HG02840 (cell line): Measurements from ENCODE around the gene CCK.

Experiments used
- ATAC-seq: cut with Tn5 transposase; IDR thresholded peaks from one replicate; pipeline ENCODE4 v1.9.1; 2021; ENCODE audit warnings: mild to moderate bottlenecking, moderate library complexity, moderate number of reproducible peaks; ENCODE audit not compliant: unreplicated experiment, low FRiP score

The CCK gene

DNA sequence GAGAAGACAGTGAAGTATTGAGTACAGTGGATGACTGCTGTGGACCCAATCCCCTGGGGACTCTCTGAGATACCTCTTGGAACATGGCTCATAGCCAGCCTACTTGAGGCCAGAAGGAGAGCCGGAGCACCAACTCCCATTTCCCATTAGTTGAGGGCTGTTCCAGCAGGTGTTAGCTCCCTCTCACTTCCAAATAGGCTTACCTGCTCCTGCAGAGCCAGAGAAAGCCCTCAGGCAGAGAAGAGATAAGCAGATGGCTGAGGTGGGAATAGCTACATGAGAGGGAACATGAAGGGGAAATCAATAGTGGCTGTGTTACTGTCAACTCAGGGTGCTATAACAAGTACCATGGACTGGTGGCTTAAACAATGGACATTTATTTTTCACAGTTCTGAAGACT is 4.6 kb upstream of the CCK start:
- no peak for ATAC-seq

DNA sequence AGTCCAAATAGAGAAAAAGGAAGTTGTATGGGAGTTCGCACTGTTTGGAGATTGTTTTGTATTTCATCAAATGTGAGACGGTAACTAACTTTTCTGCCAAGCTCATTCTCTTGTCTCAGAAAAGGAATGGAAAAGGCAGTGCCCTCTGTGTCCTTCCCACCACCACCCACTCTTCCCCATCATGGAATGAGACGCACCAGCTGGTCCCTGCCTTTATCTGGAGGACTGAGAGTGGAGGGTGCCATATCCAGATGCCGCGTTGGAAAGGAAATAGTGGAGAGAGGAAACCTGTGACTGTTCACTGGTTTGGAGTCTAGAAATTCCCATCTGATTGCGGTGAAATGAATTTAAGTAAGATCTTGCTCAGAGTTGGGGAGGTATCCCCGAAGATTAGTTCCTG is 3.7 kb upstream of the CCK start:
- ATAC-seq = no peak

DNA sequence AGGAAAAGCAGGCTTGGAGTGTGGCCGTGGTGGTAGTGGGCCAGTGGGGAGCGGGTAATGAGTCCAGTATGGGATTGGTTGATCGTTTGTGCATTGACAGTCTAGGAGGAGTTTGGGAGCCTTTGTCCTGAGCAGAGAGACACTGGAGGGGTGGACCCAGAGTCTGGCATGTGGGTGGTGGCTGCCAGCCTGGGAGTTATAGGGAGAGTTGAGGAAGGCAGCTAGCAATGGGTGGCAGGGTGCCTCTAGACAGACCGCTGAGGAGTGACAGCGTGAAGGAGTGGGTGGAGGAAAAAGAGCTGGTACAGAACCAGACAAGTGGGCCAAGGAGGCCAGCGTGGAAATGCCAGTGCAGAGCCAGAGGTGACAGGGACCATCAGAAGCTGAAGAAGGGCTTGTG is 1.9 kb upstream of the CCK start:
- ATAC-seq = no peak

DNA sequence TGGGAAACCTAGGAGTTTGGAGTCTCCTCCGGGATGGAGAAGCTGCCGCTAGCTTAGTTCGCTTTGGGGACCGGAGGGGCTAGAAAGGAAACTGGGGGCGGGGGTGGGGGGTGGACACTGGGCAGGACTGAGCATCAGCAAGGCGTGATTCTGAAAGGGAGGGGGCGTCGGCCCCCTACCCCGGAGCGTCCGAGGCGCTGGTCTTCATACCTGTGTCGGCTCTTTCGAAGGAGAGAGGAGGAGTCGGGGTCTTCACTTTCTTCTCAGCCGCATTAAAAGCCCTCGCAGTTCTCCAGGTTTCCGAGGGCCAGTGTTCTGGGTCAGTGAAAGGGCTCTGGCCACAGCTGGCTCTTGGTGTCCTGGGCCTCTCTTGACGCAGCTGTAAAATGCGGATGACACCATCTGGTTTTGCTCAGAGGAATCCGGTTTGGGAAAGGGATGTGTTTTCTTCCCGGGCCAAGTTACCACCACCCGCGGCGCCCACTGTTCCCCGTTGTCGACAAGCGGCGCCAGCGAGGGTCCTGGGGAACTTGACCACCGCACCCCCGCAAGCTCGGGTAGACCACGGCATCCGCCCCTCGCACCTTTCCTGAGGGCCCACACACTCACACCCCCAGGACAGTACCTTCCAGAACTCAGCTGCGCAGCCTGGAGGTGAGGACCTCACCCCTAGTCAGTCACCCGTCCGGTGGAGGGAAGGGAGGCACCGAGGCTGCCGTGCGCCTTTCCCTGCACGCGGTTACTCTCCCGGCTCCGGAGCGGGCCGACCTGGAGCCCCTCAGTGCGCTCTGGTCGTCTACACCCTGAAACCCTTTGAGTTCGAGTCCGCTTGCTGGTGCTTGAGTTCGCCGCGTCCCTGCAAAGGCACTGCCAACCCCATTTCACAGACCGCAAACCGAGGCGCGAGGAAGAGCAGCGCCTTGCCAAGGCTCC is 660 bp downstream of the CCK start:
- ATAC-seq = no peak

DNA sequence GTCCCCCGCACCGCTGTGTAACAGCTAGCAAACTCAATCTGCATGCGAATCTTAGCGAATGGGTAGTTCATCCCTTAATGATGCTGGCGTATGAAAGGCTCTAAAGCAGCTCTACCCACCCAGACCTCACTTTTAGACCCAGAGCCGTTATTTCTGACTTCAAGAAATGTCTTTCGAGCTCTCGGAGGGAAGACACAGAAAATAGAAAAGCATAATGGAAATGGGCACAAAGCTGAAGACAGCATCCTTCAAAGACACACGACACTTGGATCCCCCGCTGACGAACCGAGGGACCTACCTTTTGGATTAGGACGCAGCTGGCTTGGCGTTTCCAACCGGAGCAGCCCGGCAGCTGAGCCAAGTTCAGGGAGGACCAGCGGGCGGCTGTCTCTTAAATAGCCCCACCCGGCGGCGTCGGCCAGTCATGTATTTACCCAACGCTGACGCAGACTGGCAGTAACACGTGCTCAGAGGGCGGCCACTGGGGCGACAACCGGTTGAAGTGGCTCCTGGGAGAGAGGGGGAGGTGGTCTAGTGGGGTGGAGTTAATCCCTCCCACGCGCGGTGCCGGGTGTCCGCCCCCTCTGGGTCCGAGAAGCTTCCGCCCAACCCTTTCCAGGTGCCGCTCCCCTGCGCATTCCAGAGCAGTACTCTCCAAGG is 1.5 kb downstream of the CCK start:
- ATAC-seq = no peak

DNA sequence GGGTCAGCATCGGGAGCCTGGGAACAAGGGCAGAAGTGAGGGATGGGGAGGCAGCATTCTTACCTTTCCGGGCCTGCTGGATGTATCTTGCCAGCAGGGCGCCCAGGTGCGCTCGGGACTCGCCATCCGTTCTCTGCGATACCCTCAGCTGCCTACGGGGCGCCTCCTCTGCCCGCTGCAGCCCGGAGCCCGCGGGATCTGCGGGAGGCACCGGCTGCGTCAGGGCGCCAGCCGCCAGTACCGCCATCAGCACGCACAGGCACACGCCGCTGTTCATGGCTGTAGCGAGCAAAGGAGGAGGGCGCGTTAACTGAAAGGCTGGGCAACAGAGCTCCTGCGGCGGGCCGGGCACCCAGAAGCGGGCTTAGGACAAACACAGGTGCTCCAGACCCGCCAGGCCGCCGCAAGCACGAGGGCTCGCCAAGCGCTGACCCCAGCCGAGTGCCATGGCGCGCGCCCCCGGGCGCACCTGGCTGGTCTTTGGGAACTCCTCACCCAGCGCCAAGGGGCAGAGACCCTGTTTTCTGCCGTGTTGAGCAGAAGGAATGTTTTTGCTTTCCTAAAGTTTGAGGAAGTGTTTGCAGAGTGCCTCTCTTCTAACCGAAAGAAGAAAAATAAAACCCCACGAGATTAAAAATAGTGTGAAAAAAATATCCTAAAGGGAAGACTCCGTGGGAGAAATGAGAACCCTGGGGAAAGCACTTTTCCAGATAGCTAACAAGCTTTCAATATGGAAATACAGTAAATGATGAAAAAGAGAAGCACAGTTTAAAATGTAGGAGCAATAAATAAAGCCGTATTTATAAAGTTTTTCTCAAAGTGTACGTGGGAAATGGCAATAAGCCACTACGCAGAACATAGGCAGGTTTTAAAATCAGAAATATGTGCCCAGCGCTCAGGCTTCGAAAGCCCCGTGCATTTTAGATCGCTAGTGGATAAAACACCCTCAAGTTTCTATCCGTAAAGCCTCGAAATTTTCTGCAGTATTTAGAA is 2.3 kb downstream of the CCK start:
- no peak for ATAC-seq

DNA sequence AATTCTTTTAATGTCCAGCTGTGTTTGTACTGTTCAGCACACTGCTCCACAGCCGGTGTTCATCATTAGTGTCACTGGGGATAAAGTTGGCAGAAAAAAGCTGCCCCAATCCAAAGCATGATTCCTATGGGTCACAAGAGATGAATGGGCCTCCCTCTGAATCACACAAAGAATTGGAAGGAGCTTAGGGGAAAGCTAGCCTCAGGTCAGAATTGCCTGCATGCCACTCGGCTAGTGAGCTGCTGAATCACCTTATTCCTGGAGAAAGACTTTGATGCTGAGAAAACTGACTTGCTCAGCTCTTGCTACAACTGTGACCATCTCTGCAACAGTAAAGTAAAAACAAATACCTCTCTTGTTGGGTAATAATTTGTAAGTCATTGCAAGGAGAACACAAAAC is 3.5 kb downstream of the CCK start:
- no peak for ATAC-seq

DNA sequence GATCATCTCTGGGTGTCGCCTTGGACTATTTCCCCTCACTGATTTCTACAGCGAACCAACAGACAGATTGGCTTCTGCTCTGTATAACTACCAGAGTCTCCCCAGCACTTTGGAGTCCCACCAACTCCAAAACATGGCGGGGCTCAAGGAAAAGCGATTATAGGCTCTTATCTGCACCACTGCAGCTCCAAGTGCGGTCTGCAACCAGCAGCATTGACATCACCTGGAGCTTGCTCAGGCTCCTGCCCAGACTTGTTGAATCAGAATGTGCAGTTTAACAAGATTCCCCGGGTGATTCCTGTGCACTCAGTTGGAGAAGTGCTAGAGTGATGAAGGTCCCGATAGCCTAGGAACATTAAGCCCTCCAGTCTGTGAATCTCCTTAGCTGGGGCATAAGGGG is 9.0 kb downstream of the CCK start:
- ATAC-seq = no peak

DNA sequence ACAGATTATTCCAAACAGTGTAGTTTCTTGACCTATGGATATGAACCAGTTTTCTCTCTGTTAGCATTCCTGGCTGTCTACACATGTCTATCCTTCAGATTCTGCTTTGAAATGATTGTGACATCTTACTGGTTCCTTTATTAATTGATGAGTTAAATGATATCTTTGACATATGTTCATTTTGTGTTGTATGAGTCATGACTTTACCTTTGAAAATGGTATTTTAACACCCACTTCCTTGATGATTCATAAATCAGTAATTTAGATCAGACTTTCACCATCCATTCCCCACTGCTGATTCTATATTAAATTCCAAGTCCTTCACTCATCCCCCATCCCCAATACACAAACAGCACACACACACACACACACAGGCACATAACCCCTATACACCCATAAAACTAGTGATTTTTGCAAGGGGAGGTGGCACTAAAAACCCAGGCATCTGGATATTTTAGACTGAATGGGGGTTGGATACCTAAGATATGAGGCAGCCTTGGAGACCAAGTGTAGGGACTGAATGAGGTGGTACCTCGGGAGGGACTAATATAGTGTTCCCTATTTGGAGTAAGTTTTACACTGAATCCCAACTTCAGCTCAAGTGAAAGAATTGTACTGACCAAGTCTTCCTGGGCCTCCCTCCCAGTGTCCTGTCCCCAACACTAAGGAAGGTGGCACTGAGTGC is 9.7 kb downstream of the CCK start:
- no peak for ATAC-seq

DNA sequence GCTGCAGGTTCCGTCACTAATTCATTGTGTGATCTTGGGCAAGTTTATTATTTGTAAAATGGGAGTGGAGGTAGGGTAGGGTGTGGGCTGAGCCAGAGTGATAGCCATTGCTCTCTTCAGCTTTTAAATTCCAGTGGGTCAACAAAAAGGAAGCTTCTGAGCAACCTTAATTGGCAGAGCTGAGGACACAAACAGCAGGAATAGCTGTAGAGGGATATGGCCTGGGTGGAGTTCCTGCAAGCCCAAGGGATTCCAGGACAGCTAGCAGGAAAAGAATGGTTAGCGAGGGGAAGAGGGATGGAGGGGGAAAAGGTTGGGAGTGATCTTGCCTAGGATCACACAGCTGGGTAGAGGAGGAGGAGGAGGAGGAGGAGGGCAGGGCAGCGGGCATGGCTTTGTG is 11.4 kb downstream of the CCK start:
- ATAC-seq = no peak

DNA sequence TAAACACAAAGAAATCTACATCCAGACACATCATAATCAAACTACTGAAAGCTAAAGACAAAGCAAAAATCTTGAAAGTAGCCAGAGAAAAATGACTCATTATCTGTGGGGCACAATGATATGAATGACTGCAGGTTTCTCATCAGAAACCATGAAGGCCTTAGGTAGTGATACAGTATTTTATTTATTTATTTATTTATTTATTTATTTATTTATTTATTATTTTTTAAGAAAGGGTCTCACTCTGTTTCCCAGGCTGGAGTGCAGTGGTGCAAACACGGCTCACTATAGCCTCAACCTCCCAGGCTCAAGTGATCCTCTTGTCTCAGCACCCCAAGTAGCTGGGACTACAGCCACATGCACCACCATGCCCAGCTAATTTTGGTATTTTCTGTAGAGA is 15.2 kb downstream of the CCK start:
- ATAC-seq = no peak

DNA sequence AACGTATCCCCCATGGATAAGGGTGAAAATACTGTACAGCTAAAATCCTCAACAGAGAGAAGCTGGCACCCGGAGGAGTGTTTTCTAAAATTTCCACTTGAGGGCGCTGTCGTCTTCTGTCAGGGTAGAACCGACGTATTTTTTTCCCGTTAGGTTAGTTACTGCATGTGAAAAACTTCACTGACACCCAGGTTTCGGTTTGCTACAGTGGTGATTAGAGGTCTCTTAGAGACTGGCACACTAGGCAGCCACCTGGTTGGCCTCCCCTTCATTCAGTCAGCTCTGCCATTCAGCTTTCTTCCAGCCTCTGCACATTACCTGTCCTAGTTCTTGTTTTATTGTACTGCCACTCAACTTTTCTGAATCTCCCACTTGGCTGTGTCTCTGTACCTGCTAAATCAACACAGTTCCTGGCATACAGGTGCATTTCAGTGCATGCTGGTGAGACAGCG is 18.4 kb downstream of the CCK start:
- no peak for ATAC-seq

DNA sequence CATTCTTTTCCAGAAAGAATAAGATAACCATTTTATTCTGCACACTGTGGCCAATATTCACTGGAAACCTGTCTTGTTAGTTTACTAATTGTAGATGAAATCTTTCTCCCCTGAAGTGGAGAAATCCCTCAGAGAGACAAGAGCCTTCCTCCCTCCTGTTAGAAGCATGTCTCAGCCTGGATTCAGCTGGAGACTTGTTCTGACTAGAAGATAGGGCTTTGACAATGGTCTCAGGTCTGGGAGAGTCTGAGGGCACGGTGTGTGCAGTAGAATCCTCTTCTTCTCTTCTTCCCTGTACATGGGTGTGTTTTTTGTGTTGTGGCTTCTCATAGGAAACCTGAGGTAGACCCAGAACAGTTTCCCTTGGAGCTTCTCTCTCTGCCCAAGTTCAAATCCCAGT is 19.9 kb downstream of the CCK start:
- ATAC-seq = no peak

DNA sequence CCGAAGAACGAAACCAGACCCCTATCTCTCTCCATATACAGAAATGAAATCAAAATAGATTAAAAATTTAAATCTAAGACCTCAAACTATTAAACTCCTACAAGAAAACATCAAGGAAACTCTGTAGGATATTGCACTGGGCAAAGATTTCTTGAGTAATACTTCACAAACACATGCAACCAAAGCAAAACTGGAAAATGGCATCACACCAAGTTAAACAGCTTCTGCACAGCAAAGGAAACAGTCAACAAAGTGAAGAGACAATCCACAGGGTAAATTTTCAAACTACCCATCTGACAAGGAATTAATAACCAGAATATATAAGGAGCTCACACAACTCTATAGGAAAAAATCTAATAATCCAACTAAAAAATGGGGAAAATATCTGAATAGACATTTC is 29.4 kb downstream of the CCK start:
- ATAC-seq = no peak

DNA sequence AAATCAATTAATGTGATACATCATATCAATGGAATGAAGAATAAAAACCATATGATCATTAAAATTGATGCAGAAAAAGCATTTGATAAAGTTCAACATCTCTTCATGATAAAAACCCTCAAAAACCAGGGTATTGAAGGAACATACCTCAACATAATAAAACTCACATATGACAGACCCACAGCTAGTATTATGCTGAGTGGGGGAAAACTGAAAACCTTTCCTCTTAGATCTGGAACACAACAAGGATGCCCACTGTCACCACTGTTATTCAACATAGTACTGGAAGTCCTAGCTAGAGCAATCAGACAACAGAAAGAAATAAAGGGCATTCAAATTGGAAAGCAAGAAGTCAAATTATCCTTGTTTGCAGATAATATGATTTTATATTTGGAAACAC is 30.5 kb downstream of the CCK start:
- ATAC-seq = no peak

DNA sequence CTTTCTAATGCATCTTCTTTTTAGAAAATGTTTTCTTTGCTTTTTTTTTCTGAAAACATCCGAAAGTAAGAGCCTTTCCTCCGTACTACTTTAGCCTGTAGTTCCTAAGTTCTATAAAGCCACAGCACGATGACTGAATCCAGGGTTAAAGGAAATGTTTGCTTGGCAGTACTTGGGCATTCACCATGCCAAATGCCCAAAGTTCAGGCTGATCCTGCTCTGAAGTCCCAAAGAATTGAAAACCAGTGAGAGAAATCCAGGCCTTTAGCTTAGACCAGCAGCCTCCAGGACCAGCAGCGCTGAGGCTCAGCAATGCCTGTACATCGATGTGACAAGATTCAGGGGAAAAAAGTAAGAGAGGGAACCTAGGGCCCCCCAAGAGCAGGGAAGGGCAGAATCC is 35.1 kb downstream of the CCK start:
- no peak for ATAC-seq

DNA sequence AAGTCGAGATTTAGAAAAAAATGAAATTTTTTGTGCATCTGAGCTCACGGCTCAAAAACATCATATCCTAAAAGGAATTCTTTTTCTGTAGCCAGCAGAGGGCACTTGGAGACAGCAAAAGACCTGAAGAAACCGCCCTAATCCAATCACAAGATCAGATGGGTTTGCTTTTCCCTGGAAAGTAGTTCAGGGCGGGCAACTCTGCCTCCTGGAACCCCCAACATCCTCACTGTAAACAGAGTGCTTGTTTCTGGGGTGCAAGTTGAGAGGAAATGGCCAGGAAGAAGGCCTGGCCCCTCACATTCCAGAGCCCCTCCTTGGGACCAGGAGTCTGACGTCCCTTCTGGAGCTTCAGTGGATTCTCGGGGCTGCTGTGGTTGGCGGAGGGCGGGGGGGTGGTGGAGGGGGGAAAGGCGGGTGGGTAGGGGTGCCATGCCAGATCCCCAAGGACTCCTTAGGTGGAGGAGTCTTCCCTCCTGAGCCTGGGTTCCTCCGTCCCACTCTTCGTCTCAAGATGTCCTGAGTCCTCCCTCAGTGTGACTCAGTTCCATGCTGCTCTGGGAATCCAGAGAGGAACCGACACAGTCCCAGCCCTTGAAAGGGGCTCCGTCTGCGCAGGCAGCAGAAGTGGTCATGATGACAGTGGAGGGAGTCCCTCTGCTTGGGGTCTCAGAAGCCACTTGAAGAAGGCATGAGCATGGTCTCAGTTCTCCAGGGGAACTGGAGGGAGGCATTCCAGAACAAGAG is 35.9 kb downstream of the CCK start:
- no peak for ATAC-seq

DNA sequence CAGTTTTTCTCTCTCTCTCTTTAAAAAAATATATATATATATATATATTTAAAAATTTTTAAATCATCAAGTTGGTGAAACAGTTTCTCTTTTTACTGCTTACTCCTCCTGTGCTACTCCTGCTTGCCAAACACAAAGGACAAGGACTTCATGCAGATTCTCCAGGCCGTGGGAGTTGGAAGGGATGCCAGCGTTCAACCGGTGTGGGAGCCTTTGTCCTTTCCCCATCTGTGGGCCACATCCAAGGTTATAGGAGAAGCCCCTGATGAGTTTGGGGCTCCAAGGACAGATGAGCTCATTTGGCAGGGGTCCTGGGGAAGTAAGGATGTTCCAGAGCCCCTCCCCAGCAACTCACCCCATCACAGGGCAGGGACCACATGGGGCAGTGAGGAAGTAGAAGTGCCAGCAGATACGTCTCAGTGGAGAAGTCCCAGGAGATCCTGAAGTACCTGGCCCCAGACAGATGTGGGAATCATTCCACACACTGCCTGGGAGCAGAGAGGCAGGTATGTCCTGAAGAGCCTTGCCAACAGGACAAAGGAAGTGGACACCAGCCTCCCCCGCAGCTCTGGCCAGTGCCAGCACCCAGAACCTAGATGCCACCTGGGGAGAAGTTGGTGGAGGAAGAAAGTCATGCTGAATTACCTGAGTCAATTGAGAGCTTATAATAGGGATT is 36.6 kb downstream of the CCK start:
- ATAC-seq = no peak

DNA sequence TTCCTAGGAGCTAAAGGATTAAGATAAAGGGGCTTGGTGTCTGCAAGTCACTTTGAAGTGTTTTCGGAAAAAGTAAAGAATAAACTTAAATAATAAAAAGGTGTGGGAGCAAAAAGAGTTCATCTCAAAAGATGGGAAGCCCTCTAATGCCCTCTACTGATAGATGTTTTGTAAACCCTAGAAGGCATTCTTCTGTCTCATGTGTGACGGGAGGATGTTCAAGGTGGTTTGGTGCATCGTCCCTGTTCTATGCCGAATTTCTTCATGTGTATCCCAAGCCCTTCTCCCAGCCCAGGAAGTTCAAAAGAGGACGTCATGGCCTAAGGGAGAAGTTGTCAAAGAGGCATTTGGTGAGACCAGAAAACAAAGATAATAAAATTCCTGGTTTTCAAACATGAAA is 37.2 kb downstream of the CCK start:
- ATAC-seq = no peak
